KBM-7 (cell line): ENCODE results near the gene HMGXB4.

Experiments
- DNase-seq: peaks from one replicate; pipeline ENCODE4 v3.0.0-alpha.2; 2015
- in situ Hi-C: fragments of 300-500 bp; cut with MboI; formaldehyde crosslinking; loops from 2 replicates; pipeline ENCODE4 v1.14.3; 2020; ENCODE audit warnings: low sequenced_read_pairs, low pct_unique_long_range_greater_than_20kb, mixed read lengths

Gene HMGXB4

DNA sequence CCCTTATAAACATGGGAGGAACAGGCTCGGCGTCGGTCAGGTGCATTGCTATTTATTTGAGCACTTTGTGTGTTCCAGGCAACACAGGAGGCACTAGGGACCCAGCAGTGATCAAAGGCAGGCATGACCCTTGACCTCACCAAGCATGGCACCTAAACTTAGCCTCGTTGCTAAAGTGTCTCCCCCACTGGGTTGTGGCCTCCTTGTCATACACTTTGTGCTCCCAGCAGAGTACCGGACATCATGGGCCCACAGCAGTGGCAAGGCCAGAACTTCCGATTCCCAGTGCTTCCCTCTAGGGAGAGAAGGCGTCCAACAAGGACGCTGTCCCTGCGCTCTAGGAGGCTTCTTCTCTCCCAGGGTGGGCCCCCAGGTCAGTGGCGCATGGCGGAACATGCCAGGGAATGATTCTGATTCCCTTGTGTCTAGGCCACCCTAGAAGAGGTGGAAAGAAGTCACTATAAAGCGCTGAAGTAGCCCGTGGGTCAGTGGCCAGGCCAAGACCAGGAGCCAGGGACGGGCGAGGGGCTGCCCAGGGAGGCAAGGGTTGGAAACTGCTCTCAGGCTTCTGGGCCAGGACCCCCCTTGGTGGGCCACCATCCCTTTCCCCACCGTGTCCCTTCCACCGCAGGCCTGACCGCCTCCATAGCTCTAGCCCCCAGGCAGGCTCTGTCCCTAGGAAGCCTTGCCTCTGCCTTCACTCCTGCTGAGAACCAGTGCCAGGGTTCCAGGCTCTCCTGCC, 62.1 kb downstream of the HMGXB4 start:
- no peak for DNase-seq
- in situ Hi-C loops = no loop called here

GRCh38 chr22:35322126-35322525, 64.8 kb downstream of the HMGXB4 start:
- DNase-seq = no peak
- in situ Hi-C loops = no loop called here

- in situ Hi-C loops = no loop called here
- no peak for DNase-seq
These were observed 65.6 kb downstream of the HMGXB4 start for GRCh38 chr22:35322893-35323292.

DNA sequence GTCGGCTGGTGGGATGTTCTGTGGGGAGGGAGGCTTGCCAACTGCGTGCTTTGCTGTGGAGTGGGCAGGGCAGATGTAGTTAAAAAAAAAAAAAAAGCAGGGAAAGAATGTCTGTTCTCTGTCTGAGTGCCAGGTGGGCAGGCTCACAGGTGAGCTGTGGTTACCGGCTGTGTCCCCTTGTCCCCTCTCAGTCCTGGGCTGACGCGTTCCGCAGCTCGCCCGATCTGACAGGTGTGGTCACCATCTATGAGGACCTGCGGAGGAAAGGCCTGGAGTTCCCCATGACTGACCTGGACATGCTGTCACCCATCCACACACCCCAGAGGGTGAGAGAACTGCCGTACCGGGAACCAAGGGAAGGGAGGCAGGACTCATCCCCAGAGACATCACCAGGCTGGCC, 66.0 kb downstream of the HMGXB4 start:
- no peak for DNase-seq
- in situ Hi-C loops = no loop called here

DNA sequence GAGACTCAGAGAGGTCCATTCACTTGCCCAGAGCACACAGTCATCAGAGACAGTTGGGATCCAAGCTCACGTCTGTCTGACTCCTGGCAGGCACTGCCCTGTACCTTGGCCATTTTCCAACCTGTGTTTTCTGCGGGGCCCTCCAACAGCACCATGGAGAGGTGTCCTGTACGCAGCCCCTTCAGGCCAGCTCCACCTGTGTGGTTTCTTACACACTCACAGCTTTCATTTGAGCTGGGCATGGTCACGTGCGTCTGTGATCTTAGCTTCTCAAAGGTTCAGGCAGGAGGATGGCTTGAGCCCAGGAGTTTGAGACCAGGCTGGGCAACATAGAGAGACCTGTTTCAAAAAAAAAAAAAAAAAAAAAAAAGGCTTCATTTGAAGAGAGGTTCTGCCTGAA, 66.8 kb downstream of the HMGXB4 start:
- no peak for DNase-seq
- in situ Hi-C loops = no loop called here

GRCh38 chr22:35324762-35325161, 67.5 kb downstream of the HMGXB4 start:
- no peak for DNase-seq
- in situ Hi-C loops = no loop called here

DNA sequence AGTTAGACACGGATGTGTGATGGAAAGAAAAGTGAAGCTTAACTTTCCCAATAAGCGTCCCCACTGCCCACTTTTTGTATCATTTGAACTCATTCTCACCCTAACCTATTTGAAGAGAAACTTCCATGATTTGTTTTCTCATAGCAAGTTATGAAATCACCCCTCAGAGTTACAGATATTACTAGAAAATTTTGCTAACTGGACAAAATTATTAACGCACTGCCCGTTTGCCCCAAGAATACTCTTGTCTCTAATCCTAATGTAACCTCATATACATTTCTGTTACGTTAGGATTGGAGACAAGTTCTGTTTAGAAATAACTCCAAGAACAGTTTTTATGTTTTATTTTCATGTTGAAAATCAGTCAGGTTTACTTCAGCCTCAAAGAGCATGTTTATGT, 67.9 kb downstream of the HMGXB4 start:
- no peak for DNase-seq
- in situ Hi-C loops = no loop called here

DNA sequence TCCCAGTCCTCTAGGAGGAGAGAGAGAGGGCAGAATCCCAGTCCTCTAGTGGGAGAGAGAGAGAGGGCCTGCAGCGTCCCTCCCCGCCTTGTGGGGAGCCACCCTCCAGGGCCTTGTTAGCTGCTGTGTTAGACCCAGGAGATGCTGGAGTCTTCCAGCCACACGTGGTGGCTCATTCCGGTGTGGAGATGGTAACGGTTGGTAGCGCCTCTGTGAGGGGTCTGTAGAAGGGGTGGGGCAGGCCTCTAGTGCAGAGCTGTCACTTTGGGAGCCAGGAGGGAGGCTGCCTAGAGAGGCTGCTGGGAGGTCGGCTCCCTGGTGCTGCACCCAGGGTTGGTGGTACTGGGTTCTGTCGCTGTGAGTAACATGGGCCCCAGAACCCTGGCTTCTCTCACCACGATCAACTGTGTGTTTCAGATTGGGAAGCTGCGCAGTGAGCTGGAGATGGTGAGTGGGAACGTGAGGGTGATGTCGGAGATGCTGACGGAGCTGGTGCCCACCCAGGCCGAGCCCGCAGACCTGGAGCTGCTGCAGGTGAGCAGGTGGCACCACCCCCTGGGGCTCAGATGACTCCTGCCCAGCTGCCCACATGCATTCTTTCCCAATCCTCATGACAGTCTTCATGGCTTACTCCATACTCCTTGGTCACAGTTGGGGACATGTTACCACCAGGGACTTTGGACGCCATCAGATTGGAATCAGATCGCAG, 69.7 kb downstream of the HMGXB4 start:
- DNase-seq = no peak
- in situ Hi-C loops = no loop called here

- in situ Hi-C loops = no loop called here
- DNase-seq = no peak
These were observed 70.6 kb downstream of the HMGXB4 start for GRCh38 chr22:35327690-35328471.

DNA sequence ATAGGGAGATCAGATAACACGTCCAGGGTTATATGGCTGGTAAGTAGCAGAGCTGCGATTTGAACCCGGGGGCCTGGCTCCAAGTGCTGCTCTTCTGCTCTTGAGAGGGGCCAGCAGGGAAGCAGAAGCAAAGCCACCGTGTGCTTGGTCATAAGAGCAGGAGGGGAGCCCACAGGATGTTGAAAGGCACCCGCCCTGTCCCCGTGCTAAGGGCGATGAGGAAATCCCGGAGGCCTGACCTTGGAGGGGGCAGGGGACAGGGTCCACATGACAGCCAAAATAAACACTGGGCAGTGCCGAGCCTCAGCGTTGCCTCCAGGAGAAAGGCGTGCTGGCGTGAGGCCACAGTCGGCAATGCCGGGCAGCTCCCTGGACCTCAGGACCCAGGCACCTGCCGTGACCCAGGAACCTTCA, 71.2 kb downstream of the HMGXB4 start:
- in situ Hi-C loops = no loop called here
- no peak for DNase-seq

DNA sequence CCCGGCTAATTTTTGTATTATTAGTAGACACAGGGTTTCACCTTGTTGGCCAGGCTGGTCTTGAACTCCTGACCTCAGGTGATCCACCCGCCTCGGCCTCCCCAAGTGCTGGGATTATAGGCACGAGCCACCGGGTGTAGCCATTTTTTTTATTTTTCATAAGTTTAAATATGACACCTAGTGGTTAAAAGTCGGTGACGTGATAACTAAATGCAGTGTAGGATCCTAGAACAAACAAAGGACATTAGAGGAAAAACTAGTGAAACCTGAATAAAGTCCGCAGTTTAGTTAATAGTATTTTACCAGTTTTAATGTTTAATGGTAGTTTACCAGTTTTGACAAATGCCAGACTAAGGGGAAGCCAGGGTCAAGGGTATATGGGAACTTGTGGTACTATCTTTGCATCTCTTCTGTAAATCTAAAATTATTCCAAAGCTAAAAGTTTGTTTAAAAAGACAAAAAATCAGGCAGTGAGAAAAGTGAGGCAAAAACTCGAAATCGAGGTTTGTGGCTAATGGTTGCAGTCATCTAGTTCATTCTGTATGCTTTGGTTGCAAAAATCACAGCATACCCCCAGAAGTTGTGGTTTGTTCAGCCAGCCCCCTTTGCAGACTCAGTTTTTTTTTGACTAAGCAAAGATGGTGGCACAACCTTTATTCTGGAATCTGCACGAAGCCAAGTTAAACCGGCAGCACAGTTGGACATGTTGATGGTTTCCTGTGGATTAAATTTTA, 72.0 kb downstream of the HMGXB4 start:
- in situ Hi-C loops = no loop called here
- DNase-seq = peak; percentile 28

- DNase-seq = peak; percentile 90
- in situ Hi-C loops = no loop called here
These were observed 73.1 kb downstream of the HMGXB4 start for GRCh38 chr22:35330258-35330861.

DNA sequence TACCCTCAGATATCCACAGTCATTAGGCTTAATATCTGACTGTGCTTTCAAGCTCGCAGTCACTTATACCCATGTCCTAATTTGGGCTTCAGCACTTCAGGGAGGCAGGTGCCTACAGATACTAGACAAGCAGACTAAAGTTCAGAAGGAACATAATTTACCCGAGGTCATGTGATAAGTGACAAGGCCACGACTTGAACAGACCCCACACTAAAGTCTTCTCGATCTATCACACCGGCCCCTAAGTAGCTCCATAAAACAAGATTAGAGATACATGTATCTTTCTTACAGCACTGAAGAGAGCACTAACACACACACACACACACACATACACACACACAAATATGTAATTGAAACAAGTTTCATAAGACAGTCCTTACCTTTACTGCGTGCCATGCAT, 75.0 kb downstream of the HMGXB4 start:
- DNase-seq = no peak
- in situ Hi-C loops = no loop called here

DNA sequence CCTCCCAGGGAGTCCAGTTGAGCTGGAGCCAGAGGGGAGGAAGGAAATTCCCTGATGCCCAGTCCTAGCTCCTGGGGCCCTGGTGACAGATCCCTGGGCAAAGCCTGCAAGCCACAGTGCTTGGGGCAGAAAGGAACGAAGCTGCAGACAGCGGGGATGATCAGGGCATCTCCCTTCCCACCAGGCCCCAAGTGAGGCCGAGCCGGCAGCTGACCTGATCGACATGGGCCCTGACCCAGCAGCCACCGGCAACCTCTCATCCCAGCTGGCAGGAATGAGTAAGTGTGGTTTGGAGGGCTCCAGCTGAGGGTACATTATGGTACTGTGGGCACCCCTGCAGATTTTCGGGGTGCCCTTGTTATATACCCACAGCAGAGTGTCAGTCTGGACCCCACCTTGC, 75.9 kb downstream of the HMGXB4 start:
- DNase-seq = no peak
- in situ Hi-C loops = no loop called here

- DNase-seq = peak; percentile 68
- in situ Hi-C loops = no loop called here
These were observed 76.7 kb downstream of the HMGXB4 start for GRCh38 chr22:35334004-35334403.

GRCh38 chr22:35335468-35335867, 78.2 kb downstream of the HMGXB4 start:
- in situ Hi-C loops = no loop called here
- DNase-seq = no peak

DNA sequence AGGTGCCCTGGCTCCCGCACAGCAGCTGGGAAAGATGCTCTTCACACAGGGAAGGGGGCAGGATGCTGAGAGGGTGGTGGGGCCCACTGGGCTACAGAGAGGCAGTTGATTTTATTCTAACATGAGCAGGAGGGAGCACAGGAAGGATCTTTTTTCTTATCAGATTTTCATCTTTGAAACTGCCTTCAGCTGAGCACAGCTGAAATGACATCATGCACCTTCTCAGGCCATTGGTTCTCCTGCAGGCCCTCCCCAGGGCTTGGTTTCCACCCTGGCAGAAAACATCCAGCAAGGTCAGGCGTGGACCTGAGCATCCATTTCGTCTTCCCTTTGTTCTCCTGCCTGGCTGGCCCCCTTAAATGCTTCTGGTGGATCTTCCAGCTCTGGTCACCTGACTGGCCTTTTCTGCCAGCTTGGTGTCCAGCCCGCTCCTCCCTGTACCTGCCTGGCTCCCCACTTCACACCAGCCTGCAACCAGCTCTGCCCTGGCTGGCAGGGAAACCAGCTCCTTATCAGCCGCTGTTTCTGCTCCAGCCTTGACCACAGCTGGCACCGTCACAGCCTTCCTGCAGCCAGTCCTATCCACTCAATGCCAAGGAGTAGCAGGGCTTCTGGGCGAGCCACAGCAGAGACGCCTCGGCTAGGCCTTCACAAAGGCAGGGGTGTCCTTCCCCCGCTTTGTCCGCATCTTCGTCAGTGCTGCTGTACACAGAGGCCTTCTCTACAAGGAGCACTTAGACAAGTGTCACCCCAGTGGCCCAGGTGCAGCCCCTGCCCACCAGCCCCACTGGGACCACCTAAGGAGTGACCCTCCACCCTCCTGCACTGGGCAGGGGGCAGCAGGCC, 78.9 kb downstream of the HMGXB4 start:
- DNase-seq = no peak

DNA sequence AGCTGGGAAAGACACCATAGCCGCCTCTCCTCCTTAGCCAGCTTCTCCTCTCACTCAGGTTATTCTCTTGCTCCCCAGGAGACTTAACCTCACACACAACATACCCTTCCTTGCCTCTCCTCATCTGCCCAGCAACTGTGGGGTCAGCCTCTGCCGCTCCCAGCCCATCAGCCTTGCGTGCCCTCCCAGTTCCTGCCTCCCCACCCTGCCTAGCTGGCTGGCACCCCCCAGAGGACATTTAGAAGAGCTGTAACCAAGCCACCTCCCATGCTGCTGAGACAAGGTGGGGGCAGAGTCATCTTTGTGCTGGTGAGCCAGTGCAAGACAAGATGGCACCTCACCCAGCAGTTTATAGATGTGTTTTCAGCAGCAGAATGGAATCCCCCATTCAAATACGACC, 80.6 kb downstream of the HMGXB4 start:
- peak; percentile 28 for DNase-seq
- in situ Hi-C loops = no loop called here

More for the DNA sequence above, 78.9 kb downstream of the HMGXB4 start:
- in situ Hi-C loops = no loop called here
